NK-92 treated with Interleukin-12 subunit alpha and Interleukin-12 subunit beta, amount 100 ng/mL, for 24 hours (cell line): ENCODE data around the gene CDC5L.

ENCODE experiments used
- DNase-seq: peaks from one replicate; lab custom pipeline; 2025; lab: John Stamatoyannopoulos, UW

CDC5L gene

DNA sequence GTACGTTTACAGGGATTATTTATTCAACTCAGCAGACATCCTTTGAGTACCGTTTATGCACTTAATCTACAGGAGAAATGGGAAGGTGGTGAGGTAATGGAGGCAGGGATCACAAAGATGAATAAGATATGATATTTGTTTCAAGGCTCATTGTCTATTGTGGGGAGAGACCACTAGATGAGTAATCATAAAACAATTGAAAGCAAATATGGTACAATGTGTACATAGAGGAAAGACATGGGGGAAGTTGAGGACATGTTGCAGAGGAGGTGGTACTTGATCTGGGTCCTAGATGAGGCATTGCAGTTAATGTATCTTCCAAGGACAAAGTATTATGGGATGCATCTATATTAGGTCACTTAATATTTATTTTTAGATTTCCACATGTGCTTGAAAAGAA, 13.7 kb upstream of the CDC5L start:
- no peak for DNase-seq

DNA sequence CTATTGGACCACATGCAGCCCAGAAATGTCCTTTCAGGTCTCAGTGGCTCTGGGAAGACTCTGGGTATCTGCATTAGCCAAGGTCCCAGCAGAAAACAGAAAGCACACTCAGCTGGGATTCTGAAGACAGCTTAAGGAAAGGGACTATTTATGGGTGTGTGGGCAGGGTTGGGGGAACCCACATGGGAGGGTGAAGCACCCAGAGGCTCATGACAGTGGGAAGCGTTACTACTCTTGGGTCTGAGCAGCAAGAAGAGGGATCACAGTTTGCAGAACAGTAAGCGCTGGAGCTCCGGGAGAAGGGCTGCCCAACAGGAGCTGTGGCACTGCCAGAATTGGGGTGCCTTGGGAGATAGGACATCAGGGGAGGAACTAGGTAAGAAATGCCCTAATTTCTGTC, 12.4 kb upstream of the CDC5L start:
- no peak for DNase-seq

DNA sequence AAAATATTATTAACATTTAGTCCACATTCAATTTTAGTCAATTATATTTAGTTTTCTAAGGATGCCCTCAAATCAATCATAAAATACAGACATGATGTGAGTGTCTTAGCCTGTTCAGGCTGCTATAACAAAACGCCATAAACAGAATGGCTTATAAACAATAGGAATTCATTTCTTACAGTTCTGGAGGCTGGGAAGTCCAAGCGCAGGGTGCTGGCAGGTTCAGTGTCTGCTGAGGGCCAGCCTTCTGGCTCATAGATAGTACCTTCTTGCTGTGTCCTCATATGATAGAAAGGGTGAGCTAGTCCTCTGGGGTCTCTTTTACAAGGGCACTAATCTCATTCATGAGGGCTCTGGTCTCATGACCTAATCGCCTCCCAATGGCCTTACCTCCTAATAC, 10.0 kb upstream of the CDC5L start:
- DNase-seq: no peak

GRCh38 chr6:44377971-44378370, 9.5 kb upstream of the CDC5L start:
- DNase-seq: no peak

DNA sequence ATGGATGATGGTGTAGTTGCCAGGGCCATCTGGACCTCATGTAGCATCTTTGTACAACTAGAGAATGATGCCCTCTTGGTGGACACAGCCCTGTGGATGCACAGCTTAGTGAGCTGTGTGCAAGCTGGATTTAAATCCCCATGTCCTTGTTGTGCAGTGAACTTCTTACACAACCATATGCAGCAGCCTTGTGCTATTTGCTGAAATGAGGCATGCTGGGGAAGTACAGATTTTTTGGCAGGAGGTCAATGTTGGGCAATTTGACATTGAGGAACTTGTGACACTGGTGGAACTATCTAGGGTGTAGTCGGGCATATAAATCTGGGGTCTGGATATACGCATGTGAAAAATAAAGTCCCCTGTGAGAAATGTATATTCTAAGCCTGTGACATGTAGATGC, 5.8 kb upstream of the CDC5L start:
- no peak for DNase-seq

- no peak for DNase-seq
Observed at GRCh38 chr6:44386364-44386928, 1.1 kb upstream of the CDC5L start.

GRCh38 chr6:44386929-44387345, 569 bp upstream of the CDC5L start:
- DNase-seq: no peak

- DNase-seq: no peak
Observed at GRCh38 chr6:44388135-44388487, 605 bp downstream of the CDC5L start.

DNA sequence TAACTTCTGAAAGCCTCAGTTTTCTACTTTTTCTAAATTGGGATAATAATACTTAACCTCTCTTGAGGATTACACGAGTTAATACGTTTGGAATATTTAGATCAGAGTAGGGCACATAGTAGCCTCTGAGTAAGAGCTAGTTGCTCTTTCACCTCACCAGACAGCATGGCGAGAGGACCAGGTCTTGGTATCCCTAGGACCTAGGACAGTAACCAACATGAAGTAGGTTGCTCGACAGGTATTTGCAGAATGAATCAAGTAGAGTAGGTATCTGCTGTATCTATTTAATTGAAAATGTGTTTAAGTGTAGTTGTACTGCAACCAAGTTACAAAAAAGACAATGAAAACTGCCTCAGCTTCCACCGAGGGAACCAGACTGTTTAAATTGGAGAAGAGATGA, 1.4 kb downstream of the CDC5L start:
- DNase-seq: no peak

DNA sequence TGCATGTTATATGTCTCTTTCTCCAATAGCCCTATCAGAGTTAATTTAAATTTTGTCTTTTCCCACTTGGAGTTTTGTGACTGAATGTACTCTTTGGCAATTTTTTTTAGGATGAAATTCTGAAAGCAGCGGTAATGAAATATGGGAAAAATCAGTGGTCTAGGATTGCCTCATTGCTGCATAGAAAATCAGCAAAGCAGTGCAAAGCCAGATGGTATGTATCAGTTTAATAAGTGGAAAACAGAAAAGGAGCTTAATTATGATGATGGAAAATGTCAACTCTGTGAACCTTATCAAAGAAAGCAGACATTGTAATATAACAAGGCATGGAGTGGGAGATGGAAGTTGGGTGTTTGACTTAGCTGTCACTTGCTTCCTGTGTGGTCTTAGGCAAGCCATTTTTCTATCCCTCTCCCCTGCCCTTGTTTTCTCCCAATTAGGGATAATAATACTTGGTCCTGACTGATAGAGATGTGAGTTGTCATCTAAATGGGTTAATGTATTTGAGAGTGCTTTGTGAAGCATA, 2.7 kb downstream of the CDC5L start:
- DNase-seq: no peak

GRCh38 chr6:44395501-44395900, 8.0 kb downstream of the CDC5L start:
- no peak for DNase-seq

- DNase-seq: no peak
Observed at GRCh38 chr6:44396968-44397367, 9.5 kb downstream of the CDC5L start.

GRCh38 chr6:44397424-44398164, 10.1 kb downstream of the CDC5L start:
- no peak for DNase-seq

- DNase-seq: no peak
Observed at GRCh38 chr6:44399991-44400390, 12.5 kb downstream of the CDC5L start.

DNA sequence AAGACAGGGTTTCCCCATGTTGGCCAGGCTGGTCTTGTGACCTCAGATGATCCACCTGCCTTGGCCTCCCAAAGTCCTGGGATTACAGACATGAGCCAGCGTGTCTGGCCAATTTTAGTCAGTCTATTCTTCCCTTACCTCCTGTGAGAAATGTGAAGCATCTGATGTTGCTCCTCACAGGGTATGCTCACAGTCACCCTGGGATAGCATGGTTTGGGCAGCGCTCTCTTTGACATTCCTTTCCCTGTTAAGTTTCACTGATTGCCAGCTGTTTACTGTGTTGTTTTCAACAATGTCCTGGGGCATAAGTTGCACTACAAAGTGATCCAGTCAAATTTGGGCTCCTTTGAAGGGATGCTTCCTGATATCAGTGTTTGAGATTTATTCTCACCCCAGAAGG, 13.1 kb downstream of the CDC5L start:
- DNase-seq: no peak

- DNase-seq: no peak
Observed at GRCh38 chr6:44401138-44401537, 13.6 kb downstream of the CDC5L start.

DNA sequence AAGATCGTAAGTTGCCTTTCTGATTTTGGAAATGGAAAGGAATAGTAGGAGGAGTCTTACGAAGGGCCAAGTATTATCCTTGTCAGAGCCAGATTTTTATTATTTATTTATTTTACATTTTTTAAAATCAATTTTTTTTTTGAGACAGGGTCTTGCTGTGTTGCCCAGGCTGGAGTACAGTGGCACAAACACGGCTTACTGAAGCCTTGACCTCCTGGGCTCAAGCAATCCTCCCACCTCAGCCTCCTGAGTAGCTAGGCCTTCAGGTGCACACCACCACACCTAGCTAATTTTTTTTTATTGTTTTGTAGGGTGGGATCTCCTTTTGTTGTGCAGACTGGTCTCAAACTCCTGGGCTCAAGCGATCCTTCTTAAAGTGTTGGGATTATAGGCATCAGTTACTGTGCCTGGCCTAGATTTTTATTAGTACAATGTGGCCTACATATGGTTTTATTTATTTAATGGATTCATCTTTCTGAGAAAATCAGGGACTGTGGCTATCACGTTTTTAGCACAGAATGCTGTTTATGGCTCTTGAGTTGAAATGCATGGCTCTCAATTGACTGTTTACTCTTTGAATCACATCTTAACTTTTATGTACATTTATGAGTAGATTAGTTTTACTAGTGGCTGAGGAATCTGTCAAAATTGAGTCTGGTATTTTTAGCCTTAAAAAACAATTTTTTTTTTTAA, 16.7 kb downstream of the CDC5L start:
- no peak for DNase-seq

DNA sequence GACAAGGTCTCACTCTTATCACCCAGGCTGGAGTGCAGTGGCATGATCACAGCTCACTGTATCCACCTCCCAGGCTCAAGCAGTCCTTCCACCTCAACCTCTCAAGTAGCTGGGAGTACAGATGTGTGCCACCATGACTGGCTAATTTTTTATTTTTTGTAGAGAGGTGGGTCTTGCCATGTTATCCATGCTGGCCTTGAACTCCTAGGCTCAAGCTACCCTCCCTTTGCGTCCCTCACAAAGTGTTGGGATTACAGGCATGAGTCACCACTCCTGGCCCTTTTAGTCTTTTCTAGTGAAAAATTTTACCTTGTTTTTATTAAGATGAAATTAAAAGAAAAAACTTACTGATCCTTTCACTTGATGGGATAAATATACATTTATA, 17.2 kb downstream of the CDC5L start:
- DNase-seq: no peak

DNA sequence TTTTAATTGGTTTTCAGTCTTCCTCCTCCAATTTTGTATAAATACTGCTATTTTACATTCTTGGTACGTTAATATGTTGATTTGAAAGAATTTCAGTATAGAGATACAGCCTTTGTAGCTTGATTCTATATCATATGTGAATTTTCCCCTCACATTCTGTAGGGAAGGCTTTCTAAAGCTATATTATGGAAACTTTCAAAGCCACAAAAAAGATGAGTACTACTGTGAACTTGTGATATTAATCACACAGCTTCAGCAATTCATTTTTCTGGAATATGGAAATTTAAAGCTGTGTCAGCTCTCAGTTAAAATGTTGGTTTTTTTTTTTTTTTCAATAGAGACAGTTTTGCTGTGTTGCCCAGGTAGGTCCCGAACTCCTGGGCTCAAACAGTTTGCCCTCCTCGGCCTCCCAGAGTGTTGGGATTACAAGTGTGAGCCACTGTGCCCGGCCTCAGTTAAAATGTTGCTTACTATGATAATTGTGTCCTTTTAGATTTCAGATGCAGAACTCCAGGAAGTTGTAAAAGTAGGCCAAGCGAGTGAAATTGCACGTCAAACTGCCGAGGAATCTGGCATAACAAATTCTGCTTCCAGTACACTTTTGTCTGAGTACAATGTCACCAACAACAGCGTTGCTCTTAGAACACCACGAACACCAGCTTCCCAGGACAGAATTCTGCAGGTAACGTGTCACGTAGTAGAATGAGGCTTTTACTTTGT, 20.6 kb downstream of the CDC5L start:
- DNase-seq: no peak

GRCh38 chr6:44409207-44409794, 21.8 kb downstream of the CDC5L start:
- DNase-seq: no peak

GRCh38 chr6:44410363-44410762, 22.9 kb downstream of the CDC5L start:
- no peak for DNase-seq

DNA sequence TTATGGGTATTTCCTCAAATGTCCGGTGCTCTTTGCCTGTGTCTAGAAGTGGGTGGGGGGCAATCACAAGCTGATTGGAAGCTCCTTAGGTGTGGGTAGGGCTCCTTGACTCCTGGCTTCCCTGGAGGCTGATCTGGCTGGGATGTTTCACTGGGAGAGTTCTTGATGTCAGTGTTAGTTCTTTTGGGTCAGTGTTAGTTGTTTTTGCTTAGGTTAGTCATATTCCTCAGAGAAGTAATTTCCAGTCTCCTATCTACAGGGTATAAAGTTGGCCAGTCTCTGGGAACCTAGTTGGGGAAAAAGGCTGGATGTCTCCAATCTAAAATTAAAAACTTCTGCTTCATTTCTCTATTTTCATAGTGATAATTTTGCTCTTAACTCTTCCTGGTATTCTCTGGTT, 23.6 kb downstream of the CDC5L start:
- DNase-seq: no peak
